PC-3 (cell line): ENCODE measurements around the gene KIF9.
"Not testable (repeated sequence)": the region's sequence is repeated elsewhere in the genome, so short reads cannot be mapped to it uniquely, and the experiment has no call there.

ENCODE experiments used
- EZH2phosphoT487 ChIP-seq: fragments of 300-600 bp; sonication (generic); IDR thresholded peaks from 2 replicates; pipeline ENCODE4 v1.6.1; 2018; ENCODE audit warnings: mild to moderate bottlenecking, antibody characterized with exemption, low read length, borderline replicate concordance
- TF ChIP-seq, protein P1 (sequence below): fragments of 300-600 bp; sonication (generic); conservative IDR thresholded peaks from 2 replicates; pipeline ENCODE4 v1.5.1; 2017; ENCODE audit warnings: antibody characterized with exemption, low read depth, mild to moderate bottlenecking, low read length

DNA sequence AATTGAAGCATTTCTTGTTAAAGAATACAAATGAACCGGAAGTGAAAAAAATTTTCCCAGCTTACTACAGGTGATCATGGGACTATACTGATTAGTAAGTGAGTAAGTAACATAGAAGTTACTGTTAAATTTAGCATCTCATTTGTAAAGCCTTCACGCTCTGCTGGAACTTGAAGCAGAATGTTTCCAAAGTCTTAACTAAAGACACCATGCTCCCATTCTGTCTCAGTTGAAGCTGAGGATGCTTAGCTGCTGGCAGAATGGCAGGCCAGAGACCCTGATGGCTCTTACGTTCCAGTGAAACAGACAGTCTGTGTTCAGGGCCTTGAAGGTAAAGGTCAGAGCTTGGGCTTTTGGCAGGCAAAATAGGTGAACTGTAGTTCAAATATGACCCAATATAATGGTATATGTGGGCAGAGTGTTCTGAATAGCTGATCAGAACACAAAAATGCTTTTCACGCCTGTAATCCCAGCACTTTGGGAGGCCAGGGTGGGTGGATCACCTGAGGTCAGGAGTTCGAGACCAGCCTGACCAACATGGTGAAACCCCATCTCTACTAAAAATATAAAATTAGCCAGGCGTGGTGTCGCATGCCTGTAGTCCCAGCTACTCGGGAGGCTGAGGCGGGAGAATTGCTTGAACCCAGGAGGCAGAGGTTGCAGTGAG is 9.3 kb upstream of the KIF9 start:
- not testable (repeated sequence) for TF ChIP-seq EZH2phosphoT487
- TF ChIP-seq, protein P1, sequence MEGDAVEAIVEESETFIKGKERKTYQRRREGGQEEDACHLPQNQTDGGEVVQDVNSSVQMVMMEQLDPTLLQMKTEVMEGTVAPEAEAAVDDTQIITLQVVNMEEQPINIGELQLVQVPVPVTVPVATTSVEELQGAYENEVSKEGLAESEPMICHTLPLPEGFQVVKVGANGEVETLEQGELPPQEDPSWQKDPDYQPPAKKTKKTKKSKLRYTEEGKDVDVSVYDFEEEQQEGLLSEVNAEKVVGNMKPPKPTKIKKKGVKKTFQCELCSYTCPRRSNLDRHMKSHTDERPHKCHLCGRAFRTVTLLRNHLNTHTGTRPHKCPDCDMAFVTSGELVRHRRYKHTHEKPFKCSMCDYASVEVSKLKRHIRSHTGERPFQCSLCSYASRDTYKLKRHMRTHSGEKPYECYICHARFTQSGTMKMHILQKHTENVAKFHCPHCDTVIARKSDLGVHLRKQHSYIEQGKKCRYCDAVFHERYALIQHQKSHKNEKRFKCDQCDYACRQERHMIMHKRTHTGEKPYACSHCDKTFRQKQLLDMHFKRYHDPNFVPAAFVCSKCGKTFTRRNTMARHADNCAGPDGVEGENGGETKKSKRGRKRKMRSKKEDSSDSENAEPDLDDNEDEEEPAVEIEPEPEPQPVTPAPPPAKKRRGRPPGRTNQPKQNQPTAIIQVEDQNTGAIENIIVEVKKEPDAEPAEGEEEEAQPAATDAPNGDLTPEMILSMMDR = not testable (repeated sequence)
